H1 (cell line): ENCODE data around the gene AURKB. TPM values are rescaled to one million over a fixed set of nuclear protein-coding genes. Genes with fewer than 3 reads are reported as not detected.
"Not testable (repeated sequence)": the region's sequence is repeated elsewhere in the genome, so short reads cannot be mapped to it uniquely, and the experiment has no call there.

Experiments used
- CTCF ChIA-PET: fragments of 300-600 bp; sonication (Branson Sonifier 250); formaldehyde crosslinking; loops from one replicate; lab custom pipeline; 2021; ENCODE audit not compliant: partially characterized antibody; lab: Charles Lee
- POLR2A ChIA-PET: fragments of 300-600 bp; sonication (Branson Sonifier 250); formaldehyde crosslinking; loops from one replicate; lab custom pipeline; 2021; ENCODE audit warnings: inconsistent platforms; ENCODE audit not compliant: partially characterized antibody; lab: Charles Lee
- DNase-seq, 2 experiments: peaks; one replicate each; pipeline versions ENCODE4 v3.0.0 to v3.0.0-alpha.2; 2010 to 2022; ENCODE audit warnings: low spot score in 2 of 2, low read depth in 1 of 2, mixed read lengths in 1 of 2
- FAIRE-seq: peaks from 2 replicates; lab custom pipeline; 2011; peaks lifted over from hg19 to GRCh38; lab: Jason Lieb, UNC
- H2AFZ ChIP-seq: 2 replicates; pipeline ENCODE4 v1.8.1; 2012; ENCODE audit warnings: low read length, inconsistent platforms
- H2AK5ac ChIP-seq: 2 replicates; pipeline ENCODE4 v1.6.1; 2013; ENCODE audit warnings: low read depth, low read length
- H2BK120ac ChIP-seq: replicated peaks from 2 replicates; pipeline ENCODE3; 2013; ENCODE audit warnings: low read depth, low read length, inconsistent platforms
- H2BK12ac ChIP-seq: 2 replicates; pipeline ENCODE4 v1.6.1; 2013; ENCODE audit warnings: low read depth, low read length
- H2BK15ac ChIP-seq: 2 replicates; pipeline ENCODE4 v1.6.1; 2013; ENCODE audit warnings: low read length
- H2BK20ac ChIP-seq: 2 replicates; pipeline ENCODE4 v1.6.1; 2013; ENCODE audit warnings: low read length
- H2BK5ac ChIP-seq: 2 replicates; pipeline ENCODE4 v1.6.1; 2013; ENCODE audit warnings: low read depth, low read length
- H3K14ac ChIP-seq: 2 replicates; pipeline ENCODE4 v1.6.1; 2013; ENCODE audit warnings: inconsistent platforms; ENCODE audit not compliant: insufficient read length
- H3K18ac ChIP-seq: 2 replicates; pipeline ENCODE4 v1.6.1; 2013; ENCODE audit warnings: low read length; ENCODE audit errors: extremely low read depth
- H3K23ac ChIP-seq: 2 replicates; pipeline ENCODE4 v1.6.1; 2013; ENCODE audit warnings: inconsistent platforms; ENCODE audit not compliant: insufficient read length
- H3K23me2 ChIP-seq: 2 replicates; pipeline ENCODE4 v1.6.1; 2013; ENCODE audit warnings: low read depth, low read length
- H3K27ac ChIP-seq: 2 replicates; pipeline ENCODE4 v1.6.1; 2011; ENCODE audit warnings: low read depth, low read length, inconsistent platforms
- H3K27me3 ChIP-seq, 4 experiments: replicated peaks in 1 of 4; 1 replicate in 1 of 4; 2 replicates in 3 of 4; pipeline versions ENCODE4 v1.6.1 to v1.8.1; 2011 to 2013; ENCODE audit warnings: low read length in 3 of 4, mild to moderate bottlenecking in 3 of 4, inconsistent platforms in 2 of 4, mixed read lengths in 2 of 4, moderate library complexity in 1 of 4; ENCODE audit not compliant: control insufficient read depth in 3 of 4, insufficient read depth in 3 of 4; ENCODE audit errors: extremely low read depth in 1 of 4
- H3K36me3 ChIP-seq, 4 experiments: 2 replicates each; pipeline versions ENCODE4 v1.6.1 to v1.8.1; 2011 to 2013; ENCODE audit warnings: mild to moderate bottlenecking in 4 of 4, low read length in 3 of 4, moderate library complexity in 2 of 4, control low read depth in 1 of 4, inconsistent platforms in 1 of 4; ENCODE audit not compliant: insufficient read depth in 4 of 4, control insufficient read depth in 2 of 4
- H3K4ac ChIP-seq: replicated peaks from 2 replicates; pipeline ENCODE3; 2013; ENCODE audit warnings: low read length, low read depth, mixed read lengths, inconsistent platforms; ENCODE audit not compliant: insufficient read length
- H3K4me1 ChIP-seq, 4 experiments: replicated peaks in 1 of 4; 1 replicate in 1 of 4; 2 replicates in 3 of 4; pipeline versions ENCODE4 v1.6.1 to v1.8.1; 2011 to 2013; ENCODE audit warnings: low read length in 3 of 4, inconsistent platforms in 2 of 4, mixed read lengths in 1 of 4; ENCODE audit not compliant: insufficient read depth in 4 of 4, control insufficient read depth in 3 of 4
- H3K4me2 ChIP-seq, 2 experiments: 2 replicates each; pipeline versions ENCODE4 v1.6.1 to v1.8.1; 2011 to 2013; ENCODE audit warnings: low read depth in 2 of 2, low read length in 2 of 2, control low read depth in 1 of 2, inconsistent platforms in 1 of 2, mild to moderate bottlenecking in 1 of 2; ENCODE audit not compliant: insufficient read depth in 1 of 2
- H3K4me3 ChIP-seq, 4 experiments: fragments of 200-600, 300-600 bp in 1 of 4; sonication (generic), shearing (Covaris generic), sonication (Bioruptor Twin) in 1 of 4; 2 replicates each; pipeline versions ENCODE4 v1.5.1 to v1.8.1; 2011 to 2016; ENCODE audit warnings: low read length in 4 of 4, low read depth in 3 of 4, control low read depth in 2 of 4, inconsistent platforms in 2 of 4, mild to moderate bottlenecking in 2 of 4, mixed read lengths in 1 of 4, moderate library complexity in 1 of 4; ENCODE audit not compliant: insufficient read depth in 2 of 4; ENCODE audit errors: extremely low read depth in 1 of 4
- H3K56ac ChIP-seq: replicated peaks from 2 replicates; pipeline ENCODE3; 2013; ENCODE audit warnings: low read depth, mild to moderate bottlenecking, mixed read lengths, low read length, inconsistent platforms; ENCODE audit not compliant: insufficient read length
- H3K79me1 ChIP-seq: 2 replicates; pipeline ENCODE4 v1.6.1; 2013; ENCODE audit warnings: low read depth, low read length, control low read depth
- H3K79me2 ChIP-seq, 2 experiments: 2 replicates each; pipeline versions ENCODE4 v1.6.1 to v1.8.1; 2012 to 2013; ENCODE audit warnings: low read length in 2 of 2, mild to moderate bottlenecking in 2 of 2, inconsistent platforms in 1 of 2; ENCODE audit not compliant: insufficient read depth in 2 of 2, control insufficient read depth in 1 of 2
- H3K9ac ChIP-seq, 4 experiments: replicated peaks in 1 of 4; 1 replicate in 1 of 4; 2 replicates in 3 of 4; pipeline versions ENCODE4 v1.6.1 to v1.8.1; 2011 to 2013; ENCODE audit warnings: low read depth in 3 of 4, low read length in 3 of 4, control low read depth in 2 of 4, mild to moderate bottlenecking in 2 of 4, moderate library complexity in 2 of 4, inconsistent platforms in 1 of 4; ENCODE audit errors: extremely low read depth in 1 of 4
- H3K9me3 ChIP-seq, 2 experiments: 2 replicates each; pipeline versions ENCODE4 v1.6.1 to v1.8.1; 2012 to 2013; ENCODE audit warnings: mild to moderate bottlenecking in 2 of 2, moderate library complexity in 2 of 2, control low read depth in 1 of 2, inconsistent platforms in 1 of 2, low read depth in 1 of 2, low read length in 1 of 2, mixed read lengths in 1 of 2; ENCODE audit not compliant: insufficient read depth in 2 of 2
- H4K20me1 ChIP-seq, 2 experiments: replicated peaks in 1 of 2; 2 replicates each; pipeline versions ENCODE3 to v1.8.1; 2011 to 2013; ENCODE audit warnings: inconsistent platforms in 2 of 2, low read length in 2 of 2, mild to moderate bottlenecking in 1 of 2; ENCODE audit not compliant: insufficient read depth in 2 of 2, control insufficient read depth in 1 of 2
- H4K5ac ChIP-seq: 2 replicates; pipeline ENCODE4 v1.6.1; 2013; ENCODE audit warnings: low read length, low read depth, mixed read lengths, inconsistent platforms; ENCODE audit not compliant: insufficient read length
- H4K8ac ChIP-seq: 2 replicates; pipeline ENCODE4 v1.8.0; 2013; ENCODE audit warnings: mild to moderate bottlenecking, moderate library complexity, low read length, inconsistent platforms; ENCODE audit not compliant: insufficient read depth; ENCODE audit errors: extremely low read depth
- H4K91ac ChIP-seq: replicated peaks from 2 replicates; pipeline ENCODE3; 2013; ENCODE audit warnings: low read length, mixed read lengths, inconsistent platforms; ENCODE audit not compliant: insufficient read length
- TBP ChIP-seq: IDR thresholded peaks from 2 replicates; pipeline ENCODE4 v1.6.1; 2011; ENCODE audit warnings: low read depth, low read length, improper control_type of control experiment
- WGBS, 2 experiments: shearing (Covaris generic) in 1 of 2; methylation state at CpG; one replicate each; pipeline versions ENCODE4 v1.1.6 to v1.1.7; 2013 to 2015; ENCODE audit warnings: low lambda C conversion rate in 2 of 2, mixed read lengths in 2 of 2, inconsistent platforms in 1 of 2, low coverage in 1 of 2, missing lambda C conversion rate in 1 of 2; ENCODE audit not compliant: insufficient replicate concordance in 2 of 2, insufficient coverage in 1 of 2, insufficient read length in 1 of 2; ENCODE audit errors: extremely low coverage in 1 of 2, missing lambda C conversion rate in 1 of 2; 5-methylcytosine and 5-hydroxymethylcytosine counted together
- polyA plus RNA-seq, 7 experiments: library from polyadenylated mRNA; depleted of rRNA in 3 of 7; stranded (reverse) in 5 of 7; unstranded in 2 of 7; fragments of >200 nt in 5 of 7; fragments of 200-250 nt in 2 of 7; gene quantifications; 1 replicate in 5 of 7; 2 replicates in 1 of 7; 4 replicates in 1 of 7; pipeline versions ENCODE4 v1.2.1 to v1.2.3, GENCODE V29; 2011 to 2013; ENCODE audit warnings: missing spikeins in 2 of 7, mixed read lengths in 2 of 7
- total RNA-seq: library from RNA; stranded (reverse); fragmentation: NEBNext Ultra II Directional; extraction: Animal tissue kit (Norgen Biotek cat#: 25700); gene quantifications from 2 replicates; pipeline ENCODE4 v1.2.1, GENCODE V29; 2021

Gene AURKB
- total and polyA plus RNA-seq, 2 of the 8 experiments (the other 6 are each of a cell fraction or from before 2014, with no cell fraction given) = 102 to 160 TPM

DNA sequence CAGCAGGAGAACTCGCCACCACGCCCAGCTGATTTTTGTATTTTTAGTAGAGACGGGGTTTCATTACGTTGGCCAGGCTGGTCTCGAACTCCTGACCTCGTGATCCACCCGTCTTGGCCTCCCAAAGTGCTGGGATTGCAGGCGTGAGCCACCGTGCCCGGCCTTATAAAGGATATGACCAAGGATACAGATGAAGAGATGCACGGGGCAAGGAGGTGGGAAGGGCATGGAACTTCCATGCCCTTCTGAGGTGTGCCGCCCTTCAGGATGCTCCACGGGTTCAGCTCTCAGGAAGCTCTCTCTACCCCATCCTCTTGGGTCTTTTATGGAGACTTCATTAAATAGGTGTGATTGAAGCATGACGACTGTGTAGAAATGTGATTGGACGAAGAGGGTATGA, 3.6 kb upstream of the AURKB start:
- H3K23ac ChIP-seq, H2BK5ac ChIP-seq, H3K18ac ChIP-seq, H3K4me3 ChIP-seq, H2AK5ac ChIP-seq, H3K36me3 ChIP-seq, H4K5ac ChIP-seq, H3K9me3 ChIP-seq, H2BK20ac ChIP-seq, DNase-seq, H3K4me1 ChIP-seq, H3K27ac ChIP-seq, H3K79me1 ChIP-seq, H2BK12ac ChIP-seq, H3K27me3 ChIP-seq, H4K8ac ChIP-seq, H2BK15ac ChIP-seq, H4K91ac ChIP-seq, H2AFZ ChIP-seq, H3K4ac ChIP-seq, H3K56ac ChIP-seq, FAIRE-seq, H4K20me1 ChIP-seq, H3K14ac ChIP-seq, H3K23me2 ChIP-seq, H3K4me2 ChIP-seq, H2BK120ac ChIP-seq, H3K9ac ChIP-seq: not testable (repeated sequence)
- peaks cover 3 to 11% of the 10 kb centered on the region in 2 experiments for H3K79me2 ChIP-seq
- CTCF ChIA-PET = interaction anchor here (2.7 kb wide), 1 partner anchor 14 kb away, joined by 7 read pairs; no protein-coding TSS in a partner anchor
- WGBS, 2 experiments = 86% methylated on average over 15 of the region's 15 CpGs; no CpG with 5 or more reads in 1 of the 2 experiments
- TF ChIP-seq TBP = peak; percentile 34; the same call in 1 of the 2 replicates
- POLR2A ChIA-PET = interaction anchor here (1.0 to 19.6 kb wide), 6 partner anchors 8 to 60 kb away, joined by 3 to 373 read pairs (median 4); partner anchors contain the start of genes BORCS6 and PFAS
